Retina (tissue), 1 donor: ENCODE measurements around the gene ITPKB.
"Not testable (repeated sequence)": the region's sequence is repeated elsewhere in the genome, so short reads cannot be mapped to it uniquely, and the experiment has no call there.

Experiments used
- DNase-seq: peaks from one replicate; pipeline ENCODE4 v3.0.0-alpha.2; 2016

The ITPKB gene

DNA sequence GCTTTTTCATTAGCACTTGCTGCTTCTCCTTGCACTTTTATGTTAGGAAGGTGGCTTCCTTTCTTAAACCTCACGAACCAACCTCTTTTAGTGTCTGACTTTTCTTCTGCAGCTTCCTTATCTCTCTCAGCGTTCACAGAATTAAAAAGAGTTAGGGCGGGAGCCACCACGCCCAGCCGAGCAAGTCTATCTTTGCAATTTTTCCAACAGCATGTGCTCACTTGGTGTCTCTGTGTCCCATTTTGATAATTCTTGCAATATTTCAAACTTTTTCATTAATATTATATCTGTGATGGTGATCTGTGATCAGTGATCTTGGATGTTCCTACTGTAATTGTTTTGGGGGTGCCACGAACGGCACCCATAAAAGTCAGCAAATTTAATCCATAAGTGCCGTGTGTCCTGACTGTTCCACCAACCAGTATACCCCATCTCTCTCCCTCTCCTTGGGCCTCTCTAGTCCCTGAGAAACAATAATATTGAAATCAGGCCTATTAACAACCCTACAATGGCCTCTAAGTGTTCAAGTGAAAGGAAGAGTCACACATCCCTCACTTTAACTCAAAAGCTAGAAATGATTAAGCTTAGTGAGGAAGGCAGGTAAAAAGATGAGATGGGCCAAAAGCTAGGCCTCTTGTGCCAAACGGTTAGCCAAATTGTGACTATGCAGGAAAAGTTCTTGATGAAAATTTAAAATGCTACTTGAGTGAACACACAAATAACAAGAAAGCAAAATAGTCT lies 15.9 kb upstream of the ITPKB start:
- DNase-seq, result no peak

DNA sequence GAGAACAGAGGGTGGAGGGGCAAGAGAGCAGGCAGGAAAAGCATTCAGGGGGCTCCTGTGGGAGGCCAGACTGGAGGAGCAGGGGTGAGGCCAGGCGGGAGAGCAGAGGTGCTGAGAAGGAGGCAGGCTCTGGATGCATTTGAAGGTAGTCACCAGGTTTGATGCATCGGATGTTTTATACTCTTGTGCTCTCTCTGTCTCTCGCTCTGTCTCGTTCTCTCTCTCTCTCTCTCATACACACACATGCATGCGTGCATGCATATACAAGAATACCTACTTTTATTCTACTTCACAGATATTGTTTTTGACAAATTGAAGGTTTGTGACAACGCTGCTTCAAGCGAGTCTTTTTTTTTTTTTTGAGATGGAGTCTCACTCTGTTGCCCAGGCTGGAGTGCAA lies 15.0 kb upstream of the ITPKB start:
- DNase-seq, result no peak

DNA sequence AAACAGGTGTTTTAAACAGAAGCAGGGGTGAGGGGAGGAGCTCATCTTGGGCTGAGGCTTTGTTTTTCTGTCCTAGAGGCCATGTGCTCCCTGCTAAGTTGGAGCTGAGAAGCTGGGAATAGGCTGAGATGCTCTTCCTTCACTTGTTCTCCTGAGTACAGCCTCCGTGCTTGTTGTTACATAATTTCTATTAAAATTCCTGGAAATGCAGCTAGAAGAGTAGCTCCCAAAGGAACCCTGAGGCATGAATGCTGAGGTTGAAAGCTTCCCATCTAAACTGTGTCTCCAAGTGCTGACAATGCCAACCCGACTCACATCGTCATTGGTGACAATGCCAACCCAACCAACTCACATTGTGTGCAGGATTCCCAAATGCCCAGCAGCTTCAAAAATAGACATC lies 12.6 kb upstream of the ITPKB start:
- no peak for DNase-seq

DNA sequence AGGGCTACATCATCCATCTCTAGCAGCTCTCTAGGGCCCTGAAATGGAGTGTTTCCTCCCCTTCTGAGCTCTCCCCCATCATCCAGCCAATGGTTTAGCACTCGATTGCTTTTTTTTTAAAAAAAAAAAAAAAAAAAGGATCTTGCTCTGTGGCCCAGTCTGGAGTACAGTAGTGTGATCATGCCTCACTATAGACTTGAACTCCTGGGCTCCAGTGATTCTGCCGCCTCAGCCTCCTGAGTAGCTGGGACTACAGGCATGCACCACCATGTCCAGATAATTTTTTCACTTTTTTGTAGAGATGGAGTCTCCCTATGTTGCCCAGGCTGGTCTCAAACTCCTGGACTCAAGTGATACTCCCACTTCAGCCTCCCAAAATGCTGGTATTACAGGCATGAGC lies 12.1 kb upstream of the ITPKB start:
- no peak for DNase-seq

DNA sequence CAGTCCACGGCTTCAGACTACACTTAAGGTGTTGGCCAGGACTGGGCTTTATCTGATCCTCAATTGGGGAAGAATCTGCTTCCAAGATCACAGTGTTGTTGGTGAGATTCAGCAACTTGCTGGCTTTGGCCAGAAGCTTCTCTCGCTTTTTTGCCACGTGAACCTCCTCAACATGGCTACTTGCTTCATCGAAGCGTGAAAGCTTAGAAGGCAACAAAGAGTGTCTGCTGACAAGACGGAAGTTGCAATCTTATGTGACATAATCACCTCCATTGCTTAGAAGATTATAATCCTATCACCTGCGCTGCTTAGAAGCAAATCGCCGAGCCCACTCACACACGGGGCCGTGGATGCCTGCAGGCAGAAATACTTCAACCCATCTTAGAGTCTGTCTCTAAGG lies 10.4 kb upstream of the ITPKB start:
- DNase-seq, result no peak

DNA sequence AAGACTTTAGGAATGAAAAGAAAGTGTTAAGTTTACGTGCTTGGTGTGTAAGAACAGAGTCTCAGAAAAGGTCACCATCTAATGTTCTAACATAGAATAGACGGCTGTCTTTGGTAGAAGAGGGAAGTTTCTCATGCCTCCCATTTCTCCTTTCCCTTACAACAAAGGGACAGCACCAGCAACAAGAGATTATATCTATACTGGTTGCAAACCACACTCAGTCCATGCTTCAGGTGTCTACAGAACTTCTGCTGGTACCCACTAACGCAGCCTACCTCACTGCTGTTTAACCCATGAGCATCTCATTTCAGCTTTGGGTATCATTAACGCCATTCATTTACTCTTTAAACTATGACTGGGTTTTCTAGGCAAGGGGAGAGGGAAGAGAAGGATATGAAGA lies 9.2 kb upstream of the ITPKB start:
- no peak for DNase-seq

DNA sequence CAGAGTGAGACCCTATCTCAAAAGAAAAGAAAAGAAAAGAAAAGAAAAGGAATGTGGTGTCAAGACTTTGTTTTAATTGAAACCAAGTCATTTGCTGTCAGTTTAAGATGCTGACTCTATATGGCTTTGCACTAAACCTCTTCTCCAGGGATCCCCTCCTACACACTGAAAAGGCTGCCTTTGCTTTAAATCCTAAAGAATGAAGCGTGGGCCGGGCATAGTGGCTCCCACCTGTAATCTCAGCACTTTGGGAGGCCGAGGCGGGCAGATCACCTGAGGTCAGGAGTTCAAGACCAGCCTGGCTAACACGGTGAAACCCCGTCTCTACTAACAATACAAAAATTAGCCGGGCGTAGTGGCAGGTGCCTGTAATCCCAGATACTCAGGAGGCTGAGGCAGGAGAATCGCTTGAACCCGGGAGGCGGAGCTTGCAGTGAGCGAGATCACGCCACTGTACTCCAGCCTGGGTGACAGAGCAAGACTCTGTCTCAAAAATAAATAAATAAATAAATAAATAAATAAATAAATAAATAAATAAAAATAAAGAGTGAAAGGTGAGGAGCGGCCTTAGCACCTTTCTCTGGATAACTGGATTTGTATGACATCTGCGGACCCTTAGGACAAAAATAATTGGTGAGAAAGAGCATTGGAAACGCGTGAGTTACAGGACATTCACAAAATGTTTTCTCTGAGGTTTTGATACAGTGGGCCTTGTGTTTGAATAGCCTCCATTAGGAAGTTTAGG lies 8.6 kb upstream of the ITPKB start:
- DNase-seq, result not testable (repeated sequence)

DNA sequence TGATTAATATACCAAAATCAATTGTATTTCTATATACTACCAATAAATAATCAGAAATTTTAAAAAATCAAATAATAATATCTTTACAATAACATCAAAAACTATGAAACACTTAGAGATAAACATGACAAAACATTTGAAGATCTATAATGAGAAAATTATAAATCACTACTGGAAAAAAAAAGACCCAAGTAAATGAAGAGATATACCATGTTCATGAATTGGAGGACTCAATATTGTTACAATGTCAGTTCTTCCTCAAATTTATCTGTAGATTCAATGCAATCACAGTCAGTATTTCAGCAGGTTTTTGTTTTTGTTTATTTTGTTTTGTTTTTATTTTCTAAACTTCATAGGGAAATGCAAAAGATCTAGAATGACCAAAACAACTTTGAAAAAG lies 4.2 kb upstream of the ITPKB start:
- DNase-seq, result no peak

DNA sequence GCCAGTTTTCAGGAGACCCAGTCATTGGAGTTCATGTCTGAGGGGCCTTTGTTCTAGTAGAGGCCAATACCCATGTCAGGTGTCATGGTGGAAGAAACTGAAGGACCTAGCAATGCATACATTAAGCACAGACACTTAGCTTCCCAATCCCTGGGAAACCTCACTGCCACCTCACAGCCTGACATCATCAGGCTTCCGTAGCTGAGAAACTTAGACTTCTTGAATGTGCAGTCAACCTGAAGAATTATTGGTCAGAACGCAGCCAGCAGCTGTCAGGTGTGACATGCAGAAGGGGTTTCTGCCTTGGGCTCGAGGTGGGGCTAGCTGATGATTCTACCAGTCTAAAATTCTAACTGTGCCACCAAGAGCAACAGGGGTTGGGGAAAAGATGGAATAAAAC lies 1.9 kb upstream of the ITPKB start:
- DNase-seq, result no peak

DNA sequence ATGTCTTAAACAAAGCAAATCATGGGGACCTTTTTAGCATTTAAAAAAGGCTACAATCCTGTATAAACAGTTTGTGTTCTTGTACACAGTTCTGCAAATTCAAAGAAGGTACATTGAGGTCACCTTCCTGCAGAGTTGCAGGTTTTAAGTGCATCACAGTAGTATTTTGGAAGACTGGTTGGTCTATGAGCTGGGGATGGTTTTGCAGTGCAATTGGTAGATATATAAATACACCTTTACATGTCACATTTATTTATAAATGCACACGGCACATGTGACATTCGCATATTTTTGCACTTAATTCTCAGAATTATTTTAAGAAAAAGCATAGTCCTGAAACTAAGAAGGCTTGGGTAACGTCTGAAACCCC lies 599 bp upstream of the ITPKB start:
- no peak for DNase-seq

DNA sequence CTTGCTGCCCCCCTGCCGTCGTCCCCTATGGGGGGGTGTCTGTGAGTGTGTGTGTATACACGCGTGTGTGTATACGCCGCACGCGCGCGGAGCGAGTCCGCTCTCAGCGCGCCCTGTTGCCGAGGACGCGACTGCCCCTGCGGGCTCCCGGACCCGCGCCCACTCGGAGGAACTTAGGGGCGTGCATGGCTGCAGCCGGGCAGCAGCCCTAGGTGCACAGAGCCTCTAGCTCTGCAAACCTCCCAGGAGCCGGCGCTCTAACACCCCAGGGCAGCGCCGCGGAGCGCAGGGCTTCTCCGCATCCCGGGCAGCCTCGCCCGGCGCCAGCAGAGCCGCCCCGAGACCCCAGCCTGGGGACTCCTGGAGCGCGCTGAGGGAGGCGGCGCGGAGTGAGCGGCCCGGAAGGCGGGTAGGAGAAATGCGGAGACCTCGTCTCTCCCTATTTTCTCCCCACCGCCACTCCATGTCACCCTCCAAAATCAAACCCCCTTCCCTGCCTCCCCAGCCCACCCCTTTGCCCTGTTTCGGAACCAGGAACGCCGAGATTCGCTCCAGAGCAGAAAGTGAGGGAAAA lies 574 bp downstream of the ITPKB start:
- DNase-seq, result peak; percentile 82

DNA sequence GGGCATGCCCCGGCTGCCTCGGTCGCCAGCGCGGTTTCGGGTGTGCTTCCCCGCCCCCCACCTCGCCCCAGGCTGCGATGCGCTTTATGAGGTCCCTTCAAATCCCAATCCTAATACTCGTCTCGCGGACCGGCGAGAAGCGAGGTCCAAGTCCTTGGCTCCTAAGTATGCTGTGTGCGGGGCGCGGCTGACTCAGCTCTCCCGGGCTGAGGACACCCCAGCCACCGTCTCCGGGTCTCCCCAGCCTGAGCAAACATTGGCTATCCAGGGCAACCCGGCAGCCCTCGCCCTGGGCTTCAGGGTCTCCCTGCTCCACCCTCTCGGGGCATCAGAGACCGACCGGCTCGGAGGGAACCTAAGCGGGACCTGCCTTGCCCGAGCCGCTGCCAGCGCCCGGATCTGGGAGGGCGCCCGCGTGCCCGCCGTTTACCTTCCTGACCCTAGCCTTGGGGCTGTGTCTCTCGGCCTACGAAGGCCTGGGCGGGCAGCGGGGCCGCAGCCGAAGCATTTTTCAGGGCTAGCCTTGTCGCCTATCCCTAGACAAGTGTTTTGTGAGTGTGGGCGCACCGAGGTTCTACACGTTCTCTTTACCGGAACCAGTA lies 1.2 kb downstream of the ITPKB start:
- DNase-seq, result peak; percentile 87

DNA sequence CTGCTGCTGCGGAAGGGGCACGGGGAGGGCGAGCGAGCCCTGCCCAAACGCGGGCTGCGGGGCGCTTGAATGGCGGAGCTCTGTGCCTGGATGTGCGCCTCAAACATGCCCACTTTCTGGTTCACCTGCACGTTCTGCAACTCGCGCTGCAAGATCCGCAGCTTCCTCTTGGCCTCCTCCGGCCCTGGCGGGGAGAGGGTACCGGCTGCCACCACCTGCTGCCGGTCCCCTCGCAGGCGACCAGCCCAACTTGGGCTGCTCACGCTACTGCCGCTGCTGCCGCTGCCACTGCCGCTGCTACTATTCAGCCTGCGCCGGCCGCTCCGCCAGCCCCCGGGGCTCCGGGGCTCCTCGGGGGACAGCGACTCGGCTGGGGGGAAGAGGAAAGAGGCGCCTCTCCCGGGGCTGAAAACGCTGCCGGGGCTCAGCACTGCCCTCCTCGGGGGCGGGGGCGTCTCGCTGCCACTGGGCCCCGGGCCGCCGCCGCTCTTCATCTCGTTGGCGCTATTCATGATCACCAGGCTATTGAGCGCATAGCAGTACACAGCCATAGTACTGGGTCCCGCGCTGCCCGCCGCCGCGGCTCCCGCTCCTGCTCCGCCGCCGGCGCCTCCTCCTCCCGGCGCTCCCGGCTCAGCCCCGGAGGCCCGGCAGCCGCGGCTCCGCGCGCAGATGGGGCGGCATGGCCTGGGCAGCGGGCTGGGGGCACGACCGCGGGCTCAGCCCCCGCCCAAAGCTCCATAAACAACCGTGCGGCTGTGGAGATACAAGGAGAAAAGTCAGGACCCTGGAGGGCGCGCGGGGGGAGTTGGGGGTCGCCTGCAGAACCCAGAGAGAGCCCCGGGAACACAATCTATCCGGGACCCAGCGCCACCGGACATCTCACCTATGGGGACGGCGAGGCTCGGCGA lies 1.9 kb downstream of the ITPKB start:
- peak; percentile 84 for DNase-seq

DNA sequence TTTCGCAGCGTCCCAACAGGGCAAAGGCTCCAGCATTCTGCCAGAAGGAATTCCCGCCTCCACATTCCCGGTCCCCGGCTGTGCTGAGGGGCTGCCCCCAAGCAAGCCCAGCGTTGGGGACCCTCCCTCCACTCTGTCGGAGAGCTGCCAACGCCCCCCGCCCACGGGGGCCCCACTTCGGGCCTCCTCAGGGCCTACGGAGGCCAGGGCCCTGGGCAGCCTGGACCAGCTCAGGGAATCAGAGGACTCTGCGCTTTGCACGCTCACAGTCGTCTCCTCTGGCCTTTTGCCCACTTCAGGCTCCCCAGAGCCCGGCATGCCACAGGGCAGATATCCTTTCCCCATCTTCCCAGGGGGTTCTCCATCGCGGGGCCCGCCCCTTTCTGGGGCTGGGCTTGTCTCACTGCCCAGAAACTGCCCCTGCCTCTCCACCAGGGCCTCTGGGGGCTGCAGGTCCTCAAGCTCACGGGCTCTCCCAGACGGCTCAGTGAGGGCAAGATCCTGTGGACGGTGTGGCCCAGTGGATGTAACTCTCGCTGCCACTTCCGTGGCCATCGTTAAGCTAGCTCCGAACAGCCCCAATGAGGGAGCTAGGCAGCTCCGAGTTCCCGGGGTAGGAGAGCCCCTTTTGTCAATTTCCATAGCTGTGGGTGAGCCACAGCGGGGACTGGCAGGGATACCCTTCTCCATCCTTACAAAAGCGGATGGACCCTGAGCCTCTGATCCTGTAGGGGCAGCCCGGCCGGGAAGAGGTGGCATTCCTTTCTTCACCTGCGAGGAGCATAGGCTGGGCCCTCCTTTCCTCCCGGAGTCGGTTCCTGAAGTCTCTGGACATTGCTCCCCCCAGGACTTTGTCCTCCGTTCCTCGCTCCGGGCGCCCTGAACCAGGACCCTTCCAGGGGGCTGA lies 2.8 kb downstream of the ITPKB start:
- DNase-seq, result peak; percentile 41

DNA sequence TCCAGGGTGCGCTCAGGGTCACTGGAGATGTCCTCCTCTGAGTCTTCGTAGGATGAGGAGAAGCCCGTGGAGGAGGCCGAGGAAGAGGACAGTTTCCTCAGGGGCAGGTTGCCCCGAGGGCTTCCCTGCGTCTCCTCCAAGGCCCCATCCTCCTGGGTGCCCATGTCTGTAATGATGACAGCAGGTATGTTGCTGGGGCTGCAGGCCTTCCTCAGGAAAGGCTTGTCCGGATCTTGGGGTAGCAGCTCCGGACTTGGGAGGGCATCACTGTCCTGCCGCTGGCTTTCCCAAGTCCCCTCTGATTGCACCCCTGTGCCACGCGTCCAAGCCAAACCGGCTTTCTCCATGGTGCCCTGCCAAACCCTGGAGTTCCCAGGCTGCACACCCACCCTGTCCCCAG lies 3.5 kb downstream of the ITPKB start:
- no peak for DNase-seq

DNA sequence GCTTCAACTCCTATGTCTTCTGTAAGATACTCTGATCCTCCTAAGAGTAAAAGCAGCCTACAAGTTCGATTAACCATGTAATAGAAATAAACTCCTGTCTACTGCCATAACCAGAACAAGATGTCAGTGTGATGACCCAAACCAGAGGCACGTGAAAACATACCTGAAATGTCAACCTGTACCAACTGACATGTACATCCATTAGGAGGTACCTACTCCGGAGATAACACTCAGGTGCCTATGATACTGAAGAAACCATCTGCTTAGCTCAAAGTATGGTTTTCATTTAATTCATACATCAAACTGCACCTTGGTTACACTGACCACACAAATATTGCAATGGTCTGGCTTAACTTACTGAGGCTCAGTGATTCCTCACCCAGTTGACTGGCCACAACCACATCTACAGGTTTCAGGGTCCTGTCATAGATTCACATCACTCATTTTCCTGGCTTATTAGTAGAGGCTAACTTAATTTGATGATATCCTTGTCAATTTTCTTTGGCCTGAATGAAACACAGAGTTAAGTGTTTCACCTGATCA lies 4.4 kb downstream of the ITPKB start:
- no peak for DNase-seq

DNA sequence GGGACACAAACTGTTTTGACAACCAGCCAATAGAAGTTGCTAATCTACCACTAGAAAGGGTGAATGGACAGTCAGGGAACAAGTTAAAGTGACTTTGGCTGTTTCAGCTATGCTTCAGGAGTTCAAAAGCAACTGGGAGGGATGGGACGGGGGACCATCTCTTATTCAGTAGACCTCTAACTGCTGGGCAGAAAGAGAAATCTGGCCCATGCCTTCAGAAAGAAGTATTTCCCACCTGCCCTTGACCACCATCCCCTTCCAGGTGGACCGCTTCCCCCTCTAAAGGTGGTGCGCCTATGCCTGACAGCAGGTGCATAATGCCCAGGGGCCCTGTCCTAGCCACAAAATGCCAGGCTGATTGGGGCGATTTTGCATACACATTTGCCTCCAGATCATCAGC lies 5.2 kb downstream of the ITPKB start:
- DNase-seq, result no peak

DNA sequence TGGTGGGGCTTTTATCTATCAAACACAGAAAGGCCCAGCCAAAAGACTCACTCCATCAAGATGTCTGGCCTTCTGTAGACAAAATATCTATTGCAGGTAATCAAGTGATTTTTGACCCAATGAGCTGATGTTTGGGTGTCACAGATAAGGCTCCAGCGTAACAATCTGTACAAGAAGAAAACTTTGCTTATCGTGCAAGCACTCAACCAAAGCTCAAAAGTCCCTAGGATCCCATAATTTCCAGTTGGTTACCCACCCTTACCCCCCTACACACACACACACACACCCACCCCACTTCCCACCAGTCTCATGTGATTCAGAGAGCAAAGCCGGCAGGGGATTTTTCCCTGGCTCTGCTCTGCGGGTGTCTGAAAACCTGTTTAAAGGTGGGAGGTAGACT lies 5.8 kb downstream of the ITPKB start:
- DNase-seq, result no peak

DNA sequence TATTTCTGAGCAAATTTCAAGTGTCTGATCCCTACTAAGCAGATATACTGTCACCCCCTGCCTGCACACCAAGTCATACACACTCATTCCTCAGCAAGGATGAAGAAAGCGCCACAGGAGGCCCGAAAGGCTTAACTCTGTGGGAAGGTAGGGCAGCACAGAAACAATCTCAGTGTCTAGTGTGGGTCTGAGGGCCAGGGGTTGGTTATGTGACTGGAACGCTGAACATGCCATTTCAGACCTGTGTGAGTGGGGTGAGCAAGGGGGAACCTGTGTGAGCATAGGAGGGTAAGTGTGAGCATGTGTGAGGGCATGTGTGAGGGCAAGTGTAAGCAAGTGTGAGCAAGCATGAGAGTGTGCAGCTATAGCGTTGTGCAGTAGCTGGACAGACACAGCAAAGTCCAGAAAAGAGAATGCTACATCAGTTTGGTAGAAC lies 6.2 kb downstream of the ITPKB start:
- DNase-seq, result no peak

DNA sequence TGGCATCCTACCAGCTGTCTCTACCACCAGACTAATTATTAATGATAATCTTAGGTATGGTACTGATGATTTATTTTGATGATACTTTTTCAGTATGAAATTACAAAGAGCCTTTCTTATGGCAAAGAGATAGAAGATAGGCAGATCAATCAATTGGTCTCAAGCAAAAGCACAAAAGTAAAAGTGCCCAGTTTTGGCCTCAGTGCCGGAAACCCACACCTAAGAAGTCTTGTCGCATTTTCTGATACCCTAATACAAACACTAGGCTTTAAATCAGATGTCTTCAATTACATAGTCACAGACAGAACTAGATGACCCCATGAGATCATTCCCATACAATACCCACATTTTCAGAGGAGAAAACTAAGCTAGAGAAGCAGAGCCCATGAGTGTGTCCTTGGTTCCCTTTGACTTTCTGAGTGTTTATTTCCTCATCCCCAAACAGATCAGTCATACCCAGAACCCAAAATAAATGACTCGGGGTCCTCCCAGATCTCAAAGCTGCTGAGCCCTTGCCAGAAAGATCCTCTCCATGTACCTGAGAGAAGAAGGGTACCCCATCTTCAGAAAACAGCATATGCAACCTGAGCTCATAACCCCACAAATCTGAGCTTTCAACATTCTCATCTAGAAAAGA lies 7.7 kb downstream of the ITPKB start:
- no peak for DNase-seq

DNA sequence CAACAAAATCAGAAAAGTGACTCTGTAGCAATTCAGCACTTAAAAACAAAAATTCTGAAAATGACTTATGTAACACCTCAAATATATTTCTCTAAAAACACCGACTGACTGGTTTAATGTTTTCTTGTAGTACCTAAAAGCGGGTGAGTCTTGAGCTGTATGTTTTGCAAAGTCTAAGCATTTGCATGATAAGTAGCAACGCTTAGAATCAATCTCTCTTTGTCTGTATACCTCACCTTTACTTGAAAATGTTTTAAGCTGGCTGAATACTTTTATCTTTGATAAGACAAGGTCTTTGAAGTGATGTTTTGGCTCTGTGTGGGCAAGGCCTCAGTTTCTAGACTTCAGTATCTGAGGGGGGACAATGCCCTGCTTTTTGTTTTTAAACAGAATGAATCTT lies 8.2 kb downstream of the ITPKB start:
- DNase-seq, result no peak
